Endothelial cell of umbilical vein (primary cell): Measurements from ENCODE around the gene DUSP2. TPM values are rescaled to one million over a fixed set of nuclear protein-coding genes. Genes with fewer than 3 reads are reported as not detected.

Experiments
- BruUV-seq: library from RNA; stranded (reverse); fragments of 400-500 nt; replicated peaks from 2 replicates; lab custom pipeline; 2021; lab: Mats Ljungman, UMichigan
- CTCF ChIA-PET: fragments of 300-600, 350-600 bp; sonication (Branson Sonifier 250); formaldehyde crosslinking; loops from one replicate; lab custom pipeline; 2021; ENCODE audit warnings: antibody characterized with exemption, inconsistent platforms; lab: Charles Lee
- POLR2A ChIA-PET: fragments of 300-600, 350-600 bp; sonication (Branson Sonifier 250); formaldehyde crosslinking; loops from one replicate; lab custom pipeline; 2021; ENCODE audit warnings: antibody characterized with exemption, inconsistent platforms; lab: Charles Lee
- DNase-seq: peaks from one replicate; pipeline ENCODE4 v3.0.0-alpha.2; 2011; ENCODE audit warnings: low read depth, low spot score
- FAIRE-seq: peaks from 2 replicates; lab custom pipeline; 2011; peaks lifted over from hg19 to GRCh38; lab: Jason Lieb, UNC
- H2AFZ ChIP-seq: 2 replicates; pipeline ENCODE4 v1.6.0; 2012; ENCODE audit warnings: low read depth, low read length, control low read depth, inconsistent platforms
- H3K27ac ChIP-seq: 2 replicates; pipeline ENCODE4 v1.5.1; 2011; ENCODE audit warnings: low read depth, mild to moderate bottlenecking, control low read depth, low read length, moderate library complexity; ENCODE audit not compliant: insufficient read depth
- H3K27me3 ChIP-seq, 2 experiments: 2 replicates each; pipeline versions ENCODE4 v1.6.0 to v1.6.1; 2011; ENCODE audit warnings: low read length in 2 of 2, mixed read lengths in 1 of 2; ENCODE audit not compliant: control insufficient read depth in 2 of 2, insufficient read depth in 2 of 2
- H3K36me3 ChIP-seq, 2 experiments: 2 replicates in 1 of 2; 3 replicates in 1 of 2; pipeline ENCODE4 v1.5.1; 2011; ENCODE audit warnings: low read length in 2 of 2, mild to moderate bottlenecking in 1 of 2, moderate library complexity in 1 of 2; ENCODE audit not compliant: control insufficient read depth in 2 of 2, insufficient read depth in 2 of 2; ENCODE audit errors: extremely low read depth in 1 of 2
- H3K4me1 ChIP-seq: 3 replicates; pipeline ENCODE4 v1.5.1; 2011; ENCODE audit warnings: mild to moderate bottlenecking, low read length; ENCODE audit not compliant: control insufficient read depth, insufficient read depth; ENCODE audit errors: extremely low read depth
- H3K4me2 ChIP-seq: 2 replicates; pipeline ENCODE4 v1.6.1; 2011; ENCODE audit warnings: low read length, control low read depth, mixed read lengths; ENCODE audit not compliant: insufficient read depth
- H3K4me3 ChIP-seq, 3 experiments: fragments of 200-600 bp in 1 of 3; sonication (generic), shearing (Covaris generic) in 1 of 3; replicated peaks in 1 of 3; 2 replicates each; pipeline ENCODE4 v1.5.1; 2011 to 2016; ENCODE audit warnings: control low read depth in 3 of 3, low read length in 3 of 3, mild to moderate bottlenecking in 2 of 3, inconsistent platforms in 1 of 3, low read depth in 1 of 3, moderate library complexity in 1 of 3; ENCODE audit not compliant: insufficient read depth in 1 of 3
- H3K79me2 ChIP-seq: 2 replicates; pipeline ENCODE4 v1.6.0; 2012; ENCODE audit warnings: low read length, inconsistent platforms; ENCODE audit not compliant: control insufficient read depth, insufficient read depth
- H3K9ac ChIP-seq: replicated peaks from 2 replicates; pipeline ENCODE3; 2011; ENCODE audit warnings: low read length, control low read depth; ENCODE audit not compliant: insufficient read depth; ENCODE audit errors: extremely low read depth
- H3K9me1 ChIP-seq: replicated peaks from 3 replicates; pipeline ENCODE4 v1.6.0; 2011; ENCODE audit warnings: mild to moderate bottlenecking, low read length; ENCODE audit not compliant: control insufficient read depth, insufficient read depth; ENCODE audit errors: extremely low read depth
- H3K9me3 ChIP-seq: replicated peaks from 2 replicates; pipeline ENCODE4 v1.5.1; 2012; ENCODE audit warnings: low read length, inconsistent platforms; ENCODE audit not compliant: control insufficient read depth, insufficient read depth
- H4K20me1 ChIP-seq: replicated peaks from 2 replicates; pipeline ENCODE3; 2011; ENCODE audit warnings: mild to moderate bottlenecking, low read length; ENCODE audit not compliant: control insufficient read depth, insufficient read depth; ENCODE audit errors: extremely low read depth
- EZH2 ChIP-seq: IDR thresholded peaks from 2 replicates; pipeline ENCODE4 v1.6.1; 2012; ENCODE audit warnings: borderline replicate concordance, low read depth, mild to moderate bottlenecking, moderate library complexity, low read length, inconsistent platforms; ENCODE audit not compliant: severe bottlenecking
- FOS ChIP-seq: IDR thresholded peaks from 2 replicates; pipeline ENCODE4 v1.6.1; 2011; ENCODE audit warnings: mild to moderate bottlenecking, low read length, moderate library complexity, borderline replicate concordance; ENCODE audit not compliant: insufficient read depth
- JUN ChIP-seq: IDR thresholded peaks from 2 replicates; pipeline ENCODE4 v1.6.1; 2011; ENCODE audit warnings: borderline replicate concordance, low read depth; ENCODE audit not compliant: insufficient read length, insufficient read depth
- MAX ChIP-seq: IDR thresholded peaks from 2 replicates; pipeline ENCODE4 v1.6.1; 2011; ENCODE audit not compliant: insufficient read depth, insufficient read length
- MYC ChIP-seq: IDR thresholded peaks from one replicate; pipeline ENCODE4 v1.6.1; 2011; ENCODE audit warnings: mild to moderate bottlenecking, low read depth, low read length
- dilution Hi-C: fragments of 300-500 bp; cut with MboI; formaldehyde crosslinking; loops from one replicate; pipeline ENCODE4 v1.15.0; 2019; ENCODE audit warnings: low sequenced_read_pairs; ENCODE audit not compliant: extremely low pct_ligation_motif_present
- intact Hi-C: fragments of 100-400 bp; cut with micrococcal nuclease; formaldehyde crosslinking; loops from one replicate; pipeline ENCODE4 v1.10.0; 2022
- polyA plus RNA-seq, 4 experiments: library from polyadenylated mRNA; depleted of rRNA in 3 of 4; stranded (reverse) in 3 of 4; unstranded in 1 of 4; fragments of >200 nt; gene quantifications; 2 replicates each; pipeline versions ENCODE4 v1.2.1 to v1.2.3, GENCODE V29; 2011 to 2012; ENCODE audit warnings: missing spikeins in 1 of 4
- total RNA-seq: library from RNA; stranded (reverse); gene quantifications from 2 replicates; pipeline ENCODE4 v1.2.3, GENCODE V29; 2021

The DUSP2 gene
- total and polyA plus RNA-seq, 2 donors (not counting 3 experiments of a cell fraction or from before 2014, with no cell fraction given), result 0.33 TPM

DNA sequence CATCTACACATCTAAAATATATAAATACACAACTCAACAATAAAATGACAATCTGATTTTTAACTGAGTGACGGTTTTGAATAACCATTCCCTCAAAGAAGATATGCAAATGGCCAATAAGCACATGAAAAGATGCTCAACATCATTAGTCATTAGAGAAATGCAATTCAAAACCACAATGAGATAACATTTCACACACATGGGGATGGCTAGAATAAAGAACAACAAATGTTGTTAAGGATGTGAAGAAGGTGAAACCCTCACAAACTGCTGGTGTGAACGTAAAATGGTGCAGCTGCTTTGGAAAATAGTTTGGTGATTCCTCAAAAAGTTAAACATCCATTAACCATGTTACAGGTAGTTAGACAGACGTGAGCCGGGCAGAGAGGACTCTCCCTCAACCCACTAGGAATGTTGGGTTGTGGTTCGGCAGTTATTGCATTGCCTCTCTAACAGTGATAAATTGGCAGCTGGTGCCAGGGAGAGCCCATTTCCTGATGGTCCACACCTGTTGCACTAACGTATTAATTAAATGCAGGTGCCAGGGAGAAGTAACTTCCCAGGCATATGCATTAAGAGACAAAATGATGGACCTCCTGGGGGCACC lies 22.3 kb upstream of the DUSP2 start:
- dilution Hi-C loops, result no loop called here

GRCh38 chr2:96164459-96165184 lies 19.4 kb upstream of the DUSP2 start:
- FAIRE-seq, result no peak
- BruUV-seq, result no TSS peak
- Histone ChIP-seq H3K9me1 (no peaks in the 10 kb centered on the region), H3K9ac (no peak overlapping the region), H4K20me1 (no peaks in the 10 kb centered on the region), H3K4me1 (no peaks in the 10 kb centered on the region), H3K27ac (no peak overlapping the region), H3K27me3 (peaks cover 4% of the 10 kb centered on the region in 2 experiments), H3K79me2 (no peaks in the 10 kb centered on the region), H3K4me2 (no peak overlapping the region), H3K36me3 (no peaks in the 10 kb centered on the region), H3K9me3 (no peaks in the 10 kb centered on the region), H2AFZ (no peak overlapping the region), H3K4me3 (no peak overlapping the region)
- intact Hi-C loops (no loop called here), dilution Hi-C loops (no loop called here)
- POLR2A ChIA-PET, result no interaction called here
- DNase-seq, result no peak
- CTCF ChIA-PET, result interaction anchor here (1.0 kb wide), 1 partner anchor 48 kb away, joined by 4 read pairs; no protein-coding TSS in a partner anchor
- TF ChIP-seq EZH2, result no peak
- TF ChIP-seq MYC, result no peak
- no peak for TF ChIP-seq MAX

More for the DNA sequence above, 22.3 kb upstream of the DUSP2 start:
- intact Hi-C loops, result no loop called here
- TF ChIP-seq JUN (no peak), FOS (no peak)
- FAIRE-seq (no peak), DNase-seq (no peak)
- POLR2A ChIA-PET, result no interaction called here
- Histone ChIP-seq H3K9me1 (no peaks in the 10 kb centered on the region), H3K79me2 (no peaks in the 10 kb centered on the region), H3K9me3 (no peaks in the 10 kb centered on the region), H4K20me1 (no peaks in the 10 kb centered on the region), H3K9ac (no peak overlapping the region), H3K27ac (no peak overlapping the region), H3K4me2 (no peak overlapping the region), H3K4me3 (no peak overlapping the region), H3K4me1 (no peaks in the 10 kb centered on the region), H2AFZ (no peak overlapping the region), H3K36me3 (no peaks in the 10 kb centered on the region), H3K27me3 (peaks cover 2 to 4% of the 10 kb centered on the region in 2 experiments)
- CTCF ChIA-PET, result no interaction called here
- BruUV-seq, result no TSS peak
